ENCODE data around the gene BZW1.
A peak's percentile ranks its signal among the peaks of the same experiment; 100 is the strongest.

The BZW1 gene

GRCh38 chr2:200811333-200812121 lies at the start of gene BZW1:
Gene BZW1, plus strand, starts transcription at chr2:200811910. Its CDS starts 1,308 bp downstream, at chr2:200813218.
- peak; percentile 95 for DNase-seq (ENCODE audit: extremely low read depth in 1 of 2, low read depth in 1 of 2)

DNA sequence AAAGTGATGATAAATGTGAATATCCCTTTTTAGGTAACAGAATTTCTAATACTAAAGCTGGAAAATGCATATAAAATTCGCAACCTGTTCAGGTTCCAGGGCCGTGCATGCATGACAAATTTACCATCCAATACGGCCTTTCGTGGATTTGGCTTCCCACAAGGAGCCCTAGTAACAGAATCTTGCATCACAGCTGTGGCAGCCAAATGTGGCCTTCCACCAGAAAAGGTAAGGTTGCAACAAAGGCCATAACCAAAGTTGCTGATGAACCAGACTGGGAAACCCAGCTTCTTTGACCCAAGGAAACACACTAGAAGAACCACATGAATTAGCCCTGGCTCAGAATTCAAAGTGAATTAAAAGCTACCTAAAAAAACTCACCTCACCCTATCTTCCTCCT lies 49.6 kb upstream of the BZW1 start:
- DNase-seq (ENCODE audit: extremely low read depth in 1 of 2, low read depth in 1 of 2) = no peak

GRCh38 chr2:200763422-200763821 lies 48.3 kb upstream of the BZW1 start:
- no peak for DNase-seq (ENCODE audit: extremely low read depth in 1 of 2, low read depth in 1 of 2)

- DNase-seq (ENCODE audit: extremely low read depth in 1 of 2, low read depth in 1 of 2) = peak in 1 of 2 donors; percentile 3
Measured at GRCh38 chr2:200765139-200765951, 46.4 kb upstream of the BZW1 start.

DNA sequence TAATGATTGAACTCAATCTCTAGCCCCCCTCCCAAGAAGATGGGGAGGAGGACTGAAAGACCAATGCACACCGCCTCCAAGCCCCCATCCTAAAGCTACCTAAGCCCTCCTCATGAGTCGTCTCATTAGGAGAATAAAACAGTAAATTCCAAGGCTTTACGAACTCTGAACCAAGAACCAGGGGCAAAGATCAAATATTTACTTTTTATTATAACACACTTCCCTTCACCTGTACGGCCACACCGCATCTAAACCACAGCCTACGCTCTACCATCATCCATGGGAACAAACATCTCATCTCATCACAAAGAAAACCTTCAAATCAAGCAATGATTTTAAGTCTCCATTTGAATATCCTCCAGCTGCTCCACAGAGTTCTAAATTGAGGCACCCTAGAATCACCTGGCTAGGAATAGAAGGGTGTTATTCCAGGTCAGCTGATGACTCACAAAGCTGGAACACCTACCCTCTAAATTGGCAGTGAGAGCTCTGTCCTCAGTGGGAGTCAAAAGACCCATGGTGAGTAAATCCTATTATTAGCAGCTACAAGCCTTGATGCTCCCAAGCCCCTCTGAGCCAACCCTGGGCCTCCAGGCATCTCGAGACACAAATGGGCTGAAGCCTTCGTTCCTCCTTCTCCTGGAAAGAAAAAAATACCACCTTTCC lies 45.6 kb upstream of the BZW1 start:
- no peak for DNase-seq (ENCODE audit: extremely low read depth in 1 of 2, low read depth in 1 of 2)

DNA sequence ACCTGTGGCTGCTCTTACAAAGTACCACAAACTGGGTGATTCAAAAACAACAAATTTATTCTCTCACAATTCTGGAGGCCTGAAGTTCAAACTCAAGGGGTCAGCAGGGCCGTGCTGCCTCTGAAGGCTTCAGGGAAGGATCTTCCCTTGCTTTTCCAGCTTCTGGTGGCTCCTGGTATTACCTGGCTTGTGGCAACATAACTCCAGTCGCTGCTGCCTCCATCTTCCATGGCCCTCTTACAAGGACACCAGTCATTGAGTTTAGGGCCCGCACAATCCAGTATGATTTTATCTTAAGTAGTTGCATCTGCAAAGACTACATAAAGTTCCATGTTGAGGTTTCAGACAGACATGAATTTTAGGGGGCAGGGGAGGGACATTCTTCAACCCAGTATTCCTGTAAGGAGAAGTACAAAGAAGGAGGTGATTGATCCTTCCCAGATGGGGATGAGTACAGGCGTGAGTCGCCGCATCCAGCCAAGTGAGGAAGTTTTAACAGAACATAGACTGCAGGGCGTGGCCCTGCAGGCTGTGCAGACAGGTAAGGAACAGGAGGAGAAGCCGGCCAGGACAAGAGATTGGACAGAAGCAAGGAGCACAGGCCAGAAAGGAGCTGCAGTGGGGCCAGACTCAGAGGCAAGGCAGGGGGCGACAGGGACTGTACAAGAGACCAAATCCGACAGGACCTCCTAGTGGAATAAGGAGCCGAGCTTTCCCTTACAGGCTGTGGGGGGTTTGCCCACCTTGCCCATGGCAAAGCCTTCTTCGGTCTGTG lies 44.4 kb upstream of the BZW1 start:
- DNase-seq (ENCODE audit: extremely low read depth in 1 of 2, low read depth in 1 of 2) = no peak

DNA sequence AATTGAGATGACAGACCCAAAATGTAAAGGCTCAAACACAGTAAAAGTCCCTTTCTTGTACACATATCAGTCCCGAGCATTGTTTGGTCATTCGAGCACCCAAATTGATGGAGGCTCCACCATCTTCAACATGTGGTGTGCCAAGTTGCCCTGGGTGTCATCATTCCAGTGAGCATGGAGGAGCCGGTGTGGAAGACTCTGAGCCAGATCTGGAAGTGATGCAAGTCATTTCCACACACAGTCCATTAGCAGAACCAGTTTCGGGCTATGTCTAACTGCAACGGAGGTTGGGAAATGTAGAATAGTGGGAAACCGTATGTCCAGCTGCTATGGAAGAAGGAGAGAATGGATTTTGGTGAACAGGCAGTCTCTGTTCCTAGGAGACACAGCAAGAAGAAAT lies 40.9 kb upstream of the BZW1 start:
- DNase-seq (ENCODE audit: extremely low read depth in 1 of 2, low read depth in 1 of 2) = no peak

- DNase-seq (ENCODE audit: extremely low read depth in 1 of 2, low read depth in 1 of 2) = no peak
Measured at GRCh38 chr2:200772620-200773019, 39.1 kb upstream of the BZW1 start.

- DNase-seq (ENCODE audit: extremely low read depth in 1 of 2, low read depth in 1 of 2) = no peak
Measured at GRCh38 chr2:200773083-200773482, 38.6 kb upstream of the BZW1 start.

DNA sequence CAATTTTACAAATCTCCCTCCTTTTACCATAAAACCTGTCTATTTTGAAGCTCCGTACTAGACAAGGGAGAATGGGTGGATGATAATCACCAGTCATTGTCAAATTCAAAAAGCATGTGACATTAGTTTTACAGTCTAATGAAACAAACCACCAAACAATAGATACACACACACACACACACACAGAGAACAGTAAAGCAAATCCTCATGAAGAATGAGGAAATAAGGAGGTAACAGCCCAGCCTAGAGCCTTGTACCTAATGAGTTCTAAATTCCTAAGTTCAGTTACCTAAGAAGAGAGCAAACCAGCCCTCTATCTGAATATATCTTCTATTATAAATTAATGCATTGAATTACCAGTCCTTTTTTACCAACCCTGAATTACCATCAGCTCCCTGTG lies 36.8 kb upstream of the BZW1 start:
- no peak for DNase-seq (ENCODE audit: extremely low read depth in 1 of 2, low read depth in 1 of 2)

- no peak for DNase-seq (ENCODE audit: extremely low read depth in 1 of 2, low read depth in 1 of 2)
Measured at GRCh38 chr2:200777275-200777674, 34.4 kb upstream of the BZW1 start.

GRCh38 chr2:200778038-200778437 lies 33.7 kb upstream of the BZW1 start:
- no peak for DNase-seq (ENCODE audit: extremely low read depth in 1 of 2, low read depth in 1 of 2)

- no peak for DNase-seq (ENCODE audit: extremely low read depth in 1 of 2, low read depth in 1 of 2)
Measured at GRCh38 chr2:200779214-200779613, 32.5 kb upstream of the BZW1 start.

- no peak for DNase-seq (ENCODE audit: extremely low read depth in 1 of 2, low read depth in 1 of 2)
Measured at GRCh38 chr2:200781616-200782015, 30.1 kb upstream of the BZW1 start.

GRCh38 chr2:200782251-200782650 lies 29.5 kb upstream of the BZW1 start:
- DNase-seq (ENCODE audit: extremely low read depth in 1 of 2, low read depth in 1 of 2) = no peak

DNA sequence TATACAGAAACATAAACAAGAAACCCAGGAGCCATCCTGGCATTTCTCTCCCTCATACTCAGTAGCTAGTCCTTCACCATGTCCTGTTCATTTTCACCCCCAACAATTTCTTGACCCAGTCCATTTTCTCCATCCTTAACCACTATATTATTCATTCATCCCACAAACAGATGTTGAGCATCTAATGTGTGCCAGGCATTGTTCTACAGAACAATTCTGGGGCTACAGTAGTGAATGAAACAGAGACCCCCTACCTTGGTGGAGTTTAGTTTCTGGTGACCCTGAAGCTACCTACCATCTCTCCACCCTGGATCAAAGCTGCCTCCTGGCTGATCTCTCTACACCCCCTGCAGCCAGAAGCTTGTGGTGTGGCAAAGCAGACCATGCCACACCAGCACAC lies 27.5 kb upstream of the BZW1 start:
- no peak for DNase-seq (ENCODE audit: extremely low read depth in 1 of 2, low read depth in 1 of 2)

DNA sequence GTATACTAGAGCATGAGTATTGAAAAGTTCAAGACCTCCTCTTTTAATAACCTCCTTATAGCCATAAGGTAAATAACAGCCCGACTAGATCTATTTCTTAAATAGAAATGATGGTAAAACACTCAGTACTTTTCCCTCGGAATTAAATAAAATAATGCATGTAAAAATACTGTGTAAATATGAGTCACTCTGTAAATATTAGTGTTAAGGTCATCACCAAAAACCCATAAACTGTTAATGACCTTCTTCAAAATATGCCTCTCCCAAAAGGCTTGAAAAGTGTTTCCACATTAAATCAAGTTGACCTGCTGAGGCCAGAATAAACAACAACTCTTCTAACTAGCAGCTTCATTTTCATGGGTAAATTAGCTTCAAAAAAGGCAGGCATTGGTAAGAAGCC lies 25.3 kb upstream of the BZW1 start:
- no peak for DNase-seq (ENCODE audit: extremely low read depth in 1 of 2, low read depth in 1 of 2)

DNA sequence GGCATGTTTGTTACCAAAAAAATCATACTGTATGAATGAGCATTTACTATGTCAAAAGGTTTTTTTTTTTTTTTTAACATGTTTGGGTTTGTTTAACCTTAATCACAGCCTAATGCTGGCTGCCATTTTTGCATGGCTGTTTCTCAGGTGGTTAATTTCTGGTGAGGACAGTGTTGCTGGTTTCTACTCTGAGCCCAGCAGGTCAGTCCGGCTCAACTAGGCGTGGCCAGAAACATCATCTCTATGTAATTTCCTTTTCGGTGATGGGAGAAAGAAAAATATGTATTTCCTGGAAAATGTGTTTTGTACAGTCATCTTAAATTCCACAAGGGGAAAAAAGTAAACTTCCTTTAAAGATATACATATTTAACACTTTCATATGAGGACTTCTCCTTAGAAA lies 24.9 kb upstream of the BZW1 start:
- DNase-seq (ENCODE audit: extremely low read depth in 1 of 2, low read depth in 1 of 2) = no peak

DNA sequence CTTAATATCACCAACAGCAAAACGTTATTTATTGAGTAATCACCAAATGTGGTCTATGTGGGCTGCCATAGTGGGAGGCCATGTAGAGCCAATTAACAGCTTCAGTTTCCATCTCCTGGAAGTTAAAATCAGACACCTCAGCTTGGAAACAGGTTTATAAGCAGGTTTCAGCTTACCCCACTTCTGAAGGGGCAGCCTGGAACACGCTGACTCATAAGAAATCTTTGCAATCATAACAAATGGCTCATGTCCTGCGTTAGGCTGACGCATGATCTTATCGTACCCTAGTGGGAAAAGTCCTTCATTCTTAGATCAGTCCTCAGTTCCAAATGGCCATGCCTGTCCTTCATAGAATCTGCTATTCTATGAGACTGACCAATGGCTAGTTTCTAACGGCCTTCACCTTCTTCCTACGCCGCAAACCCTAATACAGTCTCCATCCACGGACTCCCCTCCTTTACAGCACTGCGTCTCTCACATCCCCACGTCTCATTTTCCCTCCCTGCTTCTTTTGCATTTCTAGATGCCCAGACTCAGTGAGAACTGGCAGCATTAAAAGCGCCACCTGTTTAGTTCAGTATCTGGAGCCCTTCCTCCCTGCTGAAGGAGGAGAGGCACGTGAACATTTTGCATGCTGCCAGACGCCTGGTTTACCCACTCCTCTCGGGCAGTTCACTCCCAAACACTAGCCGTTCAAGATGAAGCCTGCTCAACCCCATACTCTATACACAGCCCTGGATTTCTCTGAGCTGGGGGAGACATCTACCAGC lies 24.2 kb upstream of the BZW1 start:
- DNase-seq (ENCODE audit: extremely low read depth in 1 of 2, low read depth in 1 of 2) = no peak

DNA sequence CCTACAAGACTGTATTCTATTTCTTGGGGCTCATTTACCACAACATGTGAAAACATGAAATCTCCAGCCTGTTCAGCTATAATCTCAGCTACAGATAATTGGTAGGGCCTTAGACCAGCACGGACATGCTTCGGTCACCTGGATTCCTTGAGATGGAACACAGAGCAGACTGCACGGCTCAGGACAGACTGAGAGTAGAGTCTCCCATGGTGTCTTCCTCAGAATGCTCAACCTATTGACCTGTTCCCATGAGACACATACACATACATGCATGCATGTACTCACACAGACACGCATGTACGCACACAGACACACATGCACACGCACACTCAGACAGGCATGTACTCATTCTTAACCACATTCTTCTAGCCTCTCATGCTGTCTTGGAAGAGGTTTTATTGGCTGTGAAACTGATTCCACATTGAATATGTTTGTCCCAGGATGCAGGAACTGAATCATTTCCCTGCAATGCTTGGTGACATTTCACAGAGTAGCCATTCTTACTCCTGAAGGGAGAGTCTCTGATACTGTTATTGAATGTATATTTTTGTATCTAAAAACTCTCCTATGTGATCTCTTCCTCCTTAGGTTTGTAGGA lies 23.5 kb upstream of the BZW1 start:
- no peak for DNase-seq (ENCODE audit: extremely low read depth in 1 of 2, low read depth in 1 of 2)
